ENCODE measurements around the gene PRR14L. TPM values are rescaled to one million over a fixed set of nuclear protein-coding genes. Genes with fewer than 3 reads are reported as not detected.
"Not testable (repeated sequence)": the region's sequence is repeated elsewhere in the genome, so short reads cannot be mapped to it uniquely, and the experiment has no call there.

Gene PRR14L
- polyA plus RNA-seq, 1 donor from 2014 or later, result 14.3 TPM

- Histone ChIP-seq H3K4me3 (ENCODE audit: low read length) (no peak overlapping the region), H3K79me2 (replicated peaks; ENCODE audit: insufficient read depth, low read length) (no peaks in the 10 kb centered on the region), H3K36me3 (ENCODE audit: insufficient read depth, low read length) (no peaks in the 10 kb centered on the region), H3K4me2 (ENCODE audit: low read length) (no peak overlapping the region), H3K9me3 (ENCODE audit: low read length) (no peaks in the 10 kb centered on the region), H3K9ac (ENCODE audit: low read length) (no peak overlapping the region), H3K27ac (ENCODE audit: low read length) (no peak overlapping the region), H4K20me1 (ENCODE audit: insufficient read depth) (no peaks in the 10 kb centered on the region), H3K27me3 (ENCODE audit: insufficient read depth, low read depth, low read length) (no peaks in the 10 kb centered on the region), H3F3A (ENCODE audit: insufficient read depth, low read length, poor library complexity, severe bottlenecking) (no peaks in the 10 kb centered on the region), H2AFZ (ENCODE audit: low read depth, low read length) (no peak overlapping the region), H3K9me2 (ENCODE audit: insufficient read depth, low read length) (no peaks in the 10 kb centered on the region)
- TF ChIP-seq REST (IDR thresholded peaks at IDR 0.05; ENCODE audit: borderline replicate concordance) (no peak), EZH2 (IDR thresholded peaks at IDR 0.05; ENCODE audit: borderline replicate concordance, insufficient read depth, low read length, poor library complexity, severe bottlenecking) (no peak), RAD21 (conservative IDR thresholded peaks at IDR 0.05) (no peak), TAF1 (IDR thresholded peaks at IDR 0.05; ENCODE audit: low read depth) (no peak), SMC3 (conservative IDR thresholded peaks at IDR 0.05; ENCODE audit: poor library complexity) (no peak), MXI1 (conservative IDR thresholded peaks at IDR 0.05; ENCODE audit: poor library complexity, severe bottlenecking) (no peak), CTCF (IDR thresholded peaks at IDR 0.05; ENCODE audit: poor library complexity, severe bottlenecking) (no peak), POLR2AphosphoS5 (IDR thresholded peaks at IDR 0.05) (no peak), EP300 (conservative IDR thresholded peaks at IDR 0.05; ENCODE audit: poor library complexity, severe bottlenecking) (no peak)
Observed at GRCh38 chr22:31768422-31769059, 18.6 kb upstream of the PRR14L start.

GRCh38 chr22:31764785-31765184, 14.9 kb upstream of the PRR14L start:
- Histone ChIP-seq H3K9me3 (ENCODE audit: low read length) (no peaks in the 10 kb centered on the region), H3K27me3 (ENCODE audit: insufficient read depth, low read depth, low read length) (no peaks in the 10 kb centered on the region), H3K9ac (ENCODE audit: low read length) (no peak overlapping the region), H3K79me2 (replicated peaks; ENCODE audit: insufficient read depth, low read length) (no peaks in the 10 kb centered on the region), H2AFZ (ENCODE audit: low read depth, low read length) (no peak overlapping the region), H3K9me2 (ENCODE audit: insufficient read depth, low read length) (no peaks in the 10 kb centered on the region), H3K4me2 (ENCODE audit: low read length) (no peak overlapping the region), H3K27ac (ENCODE audit: low read length) (no peak overlapping the region), H3F3A (ENCODE audit: insufficient read depth, low read length, poor library complexity, severe bottlenecking) (no peaks in the 10 kb centered on the region), H4K20me1 (ENCODE audit: insufficient read depth) (no peaks in the 10 kb centered on the region), H3K4me3 (ENCODE audit: low read length) (no peak overlapping the region), H3K36me3 (ENCODE audit: insufficient read depth, low read length) (no peaks in the 10 kb centered on the region)
- TF ChIP-seq CTCF (IDR thresholded peaks at IDR 0.05; ENCODE audit: poor library complexity, severe bottlenecking) (no peak), EP300 (conservative IDR thresholded peaks at IDR 0.05; ENCODE audit: poor library complexity, severe bottlenecking) (no peak), EZH2 (IDR thresholded peaks at IDR 0.05; ENCODE audit: borderline replicate concordance, insufficient read depth, low read length, poor library complexity, severe bottlenecking) (no peak), POLR2AphosphoS5 (IDR thresholded peaks at IDR 0.05) (no peak), RAD21 (conservative IDR thresholded peaks at IDR 0.05) (no peak), TAF1 (IDR thresholded peaks at IDR 0.05; ENCODE audit: low read depth) (no peak), MXI1 (conservative IDR thresholded peaks at IDR 0.05; ENCODE audit: poor library complexity, severe bottlenecking) (no peak), REST (IDR thresholded peaks at IDR 0.05; ENCODE audit: borderline replicate concordance) (no peak), SMC3 (conservative IDR thresholded peaks at IDR 0.05; ENCODE audit: poor library complexity) (no peak)

- not testable (repeated sequence) for H3K79me2 ChIP-seq (replicated peaks; ENCODE audit: insufficient read depth, low read length); H3K9me2 ChIP-seq (ENCODE audit: insufficient read depth, low read length); H3K27ac ChIP-seq (ENCODE audit: low read length); H3F3A ChIP-seq (ENCODE audit: insufficient read depth, low read length, poor library complexity, severe bottlenecking); H3K4me2 ChIP-seq (ENCODE audit: low read length); H3K9ac ChIP-seq (ENCODE audit: low read length); H2AFZ ChIP-seq (ENCODE audit: low read depth, low read length); H4K20me1 ChIP-seq (ENCODE audit: insufficient read depth); H3K27me3 ChIP-seq (ENCODE audit: insufficient read depth, low read depth, low read length); H3K9me3 ChIP-seq (ENCODE audit: low read length); H3K36me3 ChIP-seq (ENCODE audit: insufficient read depth, low read length); H3K4me3 ChIP-seq (ENCODE audit: low read length)
Observed at GRCh38 chr22:31758860-31759259, 8.9 kb upstream of the PRR14L start.

Measured in neural cell (in vitro differentiated cells).